Testis (tissue), 2 donors: ENCODE measurements around the gene MACROD2.

ENCODE experiments used
- CTCF ChIP-seq, 3 experiments: fragments of 450-650 bp in 2 of 3; fragments of 200-600 bp in 1 of 3; sonication (generic) in 1 of 3; IDR thresholded peaks; one replicate each; pipeline ENCODE4 v1.5.1; 2016 to 2019; ENCODE audit warnings: antibody characterized with exemption in 3 of 3, mild to moderate bottlenecking in 2 of 3, moderate library complexity in 1 of 3
- POLR2A ChIP-seq: fragments of 450-650 bp; IDR thresholded peaks from one replicate; pipeline ENCODE4 v1.6.1; 2017; ENCODE audit warnings: antibody characterized with exemption, mild to moderate bottlenecking, moderate library complexity

- no peak for TF ChIP-seq POLR2A
- no peak for TF ChIP-seq CTCF (IDR thresholded peaks at IDR 0.05)
Measured at GRCh38 chr20:14918281-14918680, 923.0 kb downstream of the MACROD2 start.
